ENCODE data around the gene RABEP2. TPM values are rescaled to one million over a fixed set of nuclear protein-coding genes. Genes with fewer than 3 reads are reported as not detected.

RABEP2 gene
- total RNA-seq, 1 experiment from 2014 or later = 17.5 TPM

GRCh38 chr16:28858421-28858820 is 66.6 kb downstream of the RABEP2 start:
- no peak overlapping the region for H2BK12ac ChIP-seq (ENCODE audit: insufficient read length, low read depth, low read length)
- no peaks in the 10 kb centered on the region for H3K9me3 Mint-ChIP-seq
- H4K20me1 ChIP-seq (ENCODE audit: control insufficient read depth, insufficient read depth, insufficient read length) = no peaks in the 10 kb centered on the region
- no peaks in the 10 kb centered on the region for H3K27me3 Mint-ChIP-seq (ENCODE audit: low read depth)
- H3K56ac ChIP-seq (ENCODE audit: insufficient read length, low read depth, low read length) = no peak overlapping the region
- H3K14ac ChIP-seq (ENCODE audit: insufficient read depth, low read length) = no peak overlapping the region
- no peaks in the 10 kb centered on the region for H3K79me2 ChIP-seq (ENCODE audit: insufficient read depth, low read length)
- H3K4me3 Mint-ChIP-seq = no peak overlapping the region
- no peak overlapping the region for H2BK15ac ChIP-seq (ENCODE audit: low read depth, low read length)
- no peak overlapping the region for H2BK120ac ChIP-seq (ENCODE audit: low read depth, low read length, poor library complexity, severe bottlenecking)
- no peaks in the 10 kb centered on the region for H3K4me1 Mint-ChIP-seq
- H3K36me3 Mint-ChIP-seq (ENCODE audit: insufficient read depth in 1 of 3, low read depth in 3 of 3) = no peaks in the 10 kb centered on the region
- no peak overlapping the region for H3K18ac ChIP-seq (ENCODE audit: insufficient read length, low read depth, low read length)
- H3T11ph ChIP-seq (ENCODE audit: low read length) = no peak overlapping the region
- H3K9ac ChIP-seq (ENCODE audit: extremely low read depth, insufficient read length, low read length) = no peak overlapping the region
- H2BK20ac ChIP-seq (ENCODE audit: low read depth, low read length, poor library complexity, severe bottlenecking) = no peak overlapping the region
- no peak overlapping the region for H3K27ac ChIP-seq (ENCODE audit: insufficient read length, low read depth, low read length)
- H4K91ac ChIP-seq (ENCODE audit: insufficient read length, low read depth, low read length) = no peak overlapping the region
- H3K27me3 ChIP-seq (ENCODE audit: insufficient read depth, low read length) = no peaks in the 10 kb centered on the region
- DNase-seq = no peak
- no peak overlapping the region for H3K4ac ChIP-seq (ENCODE audit: low read depth, low read length)
- no peaks in the 10 kb centered on the region for H3K4me1 ChIP-seq (ENCODE audit: insufficient read depth, low read length)
- H3K79me1 ChIP-seq (ENCODE audit: insufficient read depth, low read depth, low read length, poor library complexity, severe bottlenecking) = no peaks in the 10 kb centered on the region
- no peak overlapping the region for H4K8ac ChIP-seq (replicated peaks; ENCODE audit: insufficient read length, low read depth, low read length)
- no peaks in the 10 kb centered on the region for H3K9me3 ChIP-seq (ENCODE audit: control insufficient read depth, low read depth, low read length)
- no peak for TF ChIP-seq CTCF (conservative IDR thresholded peaks at IDR 0.05)
- H4K5ac ChIP-seq (ENCODE audit: insufficient read length, low read depth, low read length) = no peak overlapping the region
- H3K27ac Mint-ChIP-seq = no peak overlapping the region; a peak in 1 of 7 replicates
- H2AK5ac ChIP-seq (ENCODE audit: insufficient read length, low read length) = no peak overlapping the region
- H3K23me2 ChIP-seq (ENCODE audit: insufficient read length, low read depth, low read length, poor library complexity, severe bottlenecking) = no peaks in the 10 kb centered on the region
- WGBS (ENCODE audit: extremely low coverage, insufficient read length, low lambda C conversion rate) = no CpG with 5 or more reads among the region's 8 CpGs
- H2BK5ac ChIP-seq (ENCODE audit: insufficient read length, low read length) = no peak overlapping the region
- no peak overlapping the region for H3K4me2 ChIP-seq (ENCODE audit: insufficient read depth, insufficient read length, low read length)
- H2AFZ ChIP-seq (ENCODE audit: low read length) = no peak overlapping the region
- no peak overlapping the region for H3K23ac ChIP-seq (ENCODE audit: insufficient read length, low read depth, low read length)

Other genes starting within 250 kb of the RABEP2 start
- gene EIF3C, start 213.8 kb downstream of the RABEP2 start, total RNA-seq (2021) = 990 and 1,003 TPM in 2 replicates
- gene NPIPB9, start 173.5 kb downstream of the RABEP2 start, total RNA-seq (2021) = 1.8 and 2.7 TPM in 2 replicates
- 293 and 309 TPM in 2 replicates for gene ATXN2L, start 102.2 kb downstream of the RABEP2 start, total RNA-seq (2021)
- 207 and 208 TPM in 2 replicates for gene TUFM, start 78.9 kb downstream of the RABEP2 start, total RNA-seq (2021)
- gene SH2B1, start 61.4 kb downstream of the RABEP2 start, total RNA-seq (2021) = 50.1 and 51.9 TPM in 2 replicates
- gene ATP2A1, start 46.8 kb downstream of the RABEP2 start, total RNA-seq (2021) = 3.9 and 4.6 TPM in 2 replicates
- 0.50 and 1.4 TPM in 2 replicates for gene CD19, start 6.7 kb upstream of the RABEP2 start, total RNA-seq (2021)
- gene NFATC2IP, start 25.7 kb upstream of the RABEP2 start, total RNA-seq (2021) = 68.8 and 73.8 TPM in 2 replicates
- 38.6 and 40.2 TPM in 2 replicates for gene SPNS1, start 49.5 kb upstream of the RABEP2 start, total RNA-seq (2021)
- 3.7 and 4.3 TPM in 2 replicates for gene LAT, start 59.8 kb upstream of the RABEP2 start, total RNA-seq (2021)